Ovary (tissue), 3 donors: ENCODE results near the gene KRTAP4-16.
"Not testable (repeated sequence)": the region's sequence is repeated elsewhere in the genome, so short reads cannot be mapped to it uniquely, and the experiment has no call there.

Experiments
- POLR2A ChIP-seq: fragments of 450-650 bp; IDR thresholded peaks from one replicate; pipeline ENCODE4 v1.6.1; 2017; ENCODE audit warnings: antibody characterized with exemption, mild to moderate bottlenecking, moderate library complexity
- TF ChIP-seq, protein P1 (sequence below), 3 donors: fragments of 450-650 bp in 2 of 3; fragments of 200-600 bp in 1 of 3; IDR thresholded peaks; one replicate each; pipeline versions ENCODE4 v1.5.1 to v1.8.0; 2016 to 2022; ENCODE audit warnings: antibody characterized with exemption in 3 of 3, mild to moderate bottlenecking in 1 of 3
- donor health status: DM: no; HTN: no; CAD: no.

DNA sequence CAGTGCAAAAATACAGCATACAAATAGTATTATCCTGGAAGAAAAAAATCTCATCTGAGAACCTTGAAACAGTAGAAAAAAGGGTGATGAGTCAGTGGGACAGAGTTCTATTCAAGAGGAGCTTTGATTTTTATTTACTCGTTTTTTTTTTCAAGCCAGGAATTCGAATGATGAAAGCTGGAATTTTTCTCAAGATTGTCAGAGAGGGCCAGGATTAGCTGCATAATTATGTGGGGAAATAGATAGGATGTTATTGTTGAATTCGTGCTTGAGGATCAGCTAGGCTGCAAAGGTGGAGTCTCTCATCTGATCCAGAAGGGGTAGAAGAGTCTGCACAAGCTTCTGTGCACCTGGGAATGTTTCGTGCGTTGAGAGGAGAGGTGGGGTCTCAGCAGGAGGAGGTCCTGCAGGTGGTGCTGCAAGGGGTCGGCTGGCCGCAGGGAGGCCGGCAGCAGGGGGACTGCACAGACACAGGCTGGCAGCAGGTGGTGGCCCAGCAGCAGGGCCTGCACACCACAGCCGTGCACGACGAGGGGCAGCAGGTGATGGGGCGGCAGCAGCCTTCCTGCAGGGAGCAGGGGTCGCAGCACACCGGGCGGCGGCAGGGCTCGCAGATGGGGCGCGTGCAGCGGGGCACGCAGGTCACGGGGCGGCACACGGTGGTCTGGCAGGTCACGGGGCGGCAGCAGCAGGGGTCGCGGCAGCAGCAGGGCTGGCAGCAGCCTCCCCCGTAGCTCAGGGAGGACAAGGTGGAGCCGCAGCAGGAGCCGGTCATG is 42.5 kb downstream of the KRTAP4-16 start:
- TF ChIP-seq, protein P1, sequence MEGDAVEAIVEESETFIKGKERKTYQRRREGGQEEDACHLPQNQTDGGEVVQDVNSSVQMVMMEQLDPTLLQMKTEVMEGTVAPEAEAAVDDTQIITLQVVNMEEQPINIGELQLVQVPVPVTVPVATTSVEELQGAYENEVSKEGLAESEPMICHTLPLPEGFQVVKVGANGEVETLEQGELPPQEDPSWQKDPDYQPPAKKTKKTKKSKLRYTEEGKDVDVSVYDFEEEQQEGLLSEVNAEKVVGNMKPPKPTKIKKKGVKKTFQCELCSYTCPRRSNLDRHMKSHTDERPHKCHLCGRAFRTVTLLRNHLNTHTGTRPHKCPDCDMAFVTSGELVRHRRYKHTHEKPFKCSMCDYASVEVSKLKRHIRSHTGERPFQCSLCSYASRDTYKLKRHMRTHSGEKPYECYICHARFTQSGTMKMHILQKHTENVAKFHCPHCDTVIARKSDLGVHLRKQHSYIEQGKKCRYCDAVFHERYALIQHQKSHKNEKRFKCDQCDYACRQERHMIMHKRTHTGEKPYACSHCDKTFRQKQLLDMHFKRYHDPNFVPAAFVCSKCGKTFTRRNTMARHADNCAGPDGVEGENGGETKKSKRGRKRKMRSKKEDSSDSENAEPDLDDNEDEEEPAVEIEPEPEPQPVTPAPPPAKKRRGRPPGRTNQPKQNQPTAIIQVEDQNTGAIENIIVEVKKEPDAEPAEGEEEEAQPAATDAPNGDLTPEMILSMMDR (IDR thresholded peaks at IDR 0.05), result not testable (repeated sequence)
- not testable (repeated sequence) for TF ChIP-seq POLR2A
